NCI-H345 treated with DMSO at 0.1 percent for 48 hours (cell line): ENCODE data around the gene YBX3.

Source experiments
- DNase-seq: peaks from one replicate; lab custom pipeline; 2025; ENCODE audit not compliant: unreplicated experiment; lab: John Stamatoyannopoulos, UW

Gene YBX3

GRCh38 chr12:10672231-10672868, 50.8 kb downstream of the YBX3 start:
- DNase-seq = no peak

DNA sequence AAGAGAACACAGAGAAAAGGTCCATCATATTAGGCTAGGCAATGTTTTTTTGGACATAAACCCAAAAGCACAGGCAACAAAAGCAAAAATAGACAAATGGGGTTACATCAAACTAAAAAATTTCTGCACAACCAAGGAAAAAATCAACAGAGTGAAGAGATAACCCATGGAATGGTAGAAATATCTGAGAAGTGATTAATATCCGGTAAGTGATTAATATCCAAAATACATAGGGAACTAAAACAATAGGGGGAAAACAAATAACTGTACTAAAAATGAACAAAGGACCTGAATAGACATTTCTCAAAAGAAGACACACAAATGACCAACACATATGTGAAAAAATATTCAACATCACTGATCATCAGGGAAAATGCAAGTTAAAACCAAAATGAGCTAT, 53.6 kb downstream of the YBX3 start:
- DNase-seq = no peak

DNA sequence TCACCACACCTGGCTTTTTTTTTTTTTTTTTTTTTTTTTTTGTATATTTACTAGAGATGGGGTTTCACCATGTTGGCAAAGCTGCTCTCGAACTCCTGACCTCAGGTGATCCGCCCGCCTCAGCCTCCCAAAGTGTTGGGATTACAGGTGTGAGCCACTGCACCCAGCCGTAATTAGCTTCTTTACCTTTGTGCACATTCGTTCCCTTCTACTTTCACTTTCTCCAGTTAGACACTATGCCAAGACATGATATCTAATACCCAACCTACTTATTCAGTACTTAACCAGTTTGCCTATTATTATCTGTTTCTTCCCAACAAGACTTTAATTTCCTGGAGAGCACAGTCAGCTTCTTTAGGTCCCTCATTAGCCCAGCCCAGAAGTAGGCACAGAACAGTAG, 54.6 kb downstream of the YBX3 start:
- no peak for DNase-seq

DNA sequence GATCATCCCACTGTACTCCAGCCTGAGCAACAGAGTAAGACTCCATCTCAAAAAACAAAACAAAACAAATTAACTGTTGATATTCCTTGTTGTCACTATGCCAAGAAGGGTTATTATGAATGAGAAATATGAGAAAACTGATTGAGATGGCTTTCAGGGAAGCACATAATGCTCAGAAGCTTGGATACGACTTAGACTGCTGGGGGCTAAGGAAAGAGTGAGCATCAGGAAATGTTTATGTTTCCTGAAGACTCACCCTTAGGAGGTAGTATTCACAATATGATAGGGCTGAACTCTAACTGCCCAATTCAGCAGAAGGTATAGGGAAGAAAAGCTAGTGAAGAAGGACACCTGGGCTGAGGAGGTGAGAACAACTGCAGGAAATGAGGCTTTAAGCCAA, 55.5 kb downstream of the YBX3 start:
- no peak for DNase-seq

DNA sequence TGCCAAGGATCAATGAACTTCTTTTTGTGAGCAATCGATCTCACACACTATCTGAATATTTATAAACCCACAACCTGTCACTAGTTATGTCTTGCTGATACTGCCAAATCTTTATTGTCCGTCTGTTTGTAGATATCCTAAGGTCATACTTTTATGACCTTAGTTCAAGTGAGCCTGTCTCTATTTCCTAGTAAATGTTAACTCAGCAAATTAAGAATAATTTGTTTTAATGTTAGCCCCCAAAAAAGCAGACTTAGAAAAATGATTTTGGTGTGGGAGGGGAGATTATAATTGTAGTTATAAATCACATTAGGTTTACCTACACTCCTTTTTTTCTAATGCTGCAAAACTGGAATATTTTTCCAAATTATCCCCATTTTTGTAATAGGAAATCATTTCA, 58.6 kb downstream of the YBX3 start:
- DNase-seq = no peak

GRCh38 chr12:10663869-10664268, 59.3 kb downstream of the YBX3 start:
- DNase-seq = no peak

DNA sequence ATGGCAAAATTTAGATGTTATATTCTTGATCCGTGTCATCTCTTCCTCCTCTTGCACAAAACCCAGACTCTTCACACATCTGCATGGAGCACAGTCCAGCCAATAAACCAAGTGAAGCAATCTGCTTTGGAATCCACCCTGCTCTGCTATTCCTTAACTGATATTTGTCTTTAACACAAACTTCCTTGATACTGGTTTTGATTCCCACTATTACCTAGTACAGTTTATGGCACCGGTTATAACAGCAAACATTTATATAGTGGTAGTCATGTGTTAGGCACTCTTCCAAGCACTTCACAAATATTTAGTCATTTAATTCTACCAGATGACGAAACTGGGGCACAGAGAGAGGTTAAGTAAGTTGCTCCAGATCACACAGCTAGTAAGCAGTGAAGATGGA, 61.8 kb downstream of the YBX3 start:
- DNase-seq = no peak

DNA sequence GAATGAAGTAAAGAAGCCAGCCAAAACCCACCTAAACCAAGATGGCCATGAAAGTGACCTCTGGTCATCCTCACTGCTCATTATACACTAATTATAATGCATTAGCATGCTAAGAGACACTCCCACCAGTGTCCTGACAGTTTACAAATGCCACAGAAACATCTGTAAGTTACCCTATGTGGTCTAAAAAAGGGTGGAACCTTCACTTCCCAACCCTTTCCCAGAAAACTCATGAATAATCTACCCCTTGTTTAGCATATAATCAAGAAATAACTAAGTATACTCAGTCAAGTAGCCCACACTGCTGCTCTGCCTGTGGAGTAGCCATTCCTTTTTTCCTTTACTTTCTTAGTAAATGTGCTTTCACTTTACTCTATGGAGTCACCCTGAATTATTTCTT, 69.1 kb downstream of the YBX3 start:
- DNase-seq = no peak

GRCh38 chr12:10652192-10652591, 70.9 kb downstream of the YBX3 start:
- no peak for DNase-seq
